ENCODE data around the gene EPX.

GRCh38 chr17:58174871-58175270 lies 17.7 kb upstream of the EPX start:
- TF ChIP-seq RAD21 (IDR thresholded peaks at IDR 0.05; ENCODE audit: low read depth) (no peak), YY1 (IDR thresholded peaks at IDR 0.05; ENCODE audit: low read depth) (no peak), MAX (IDR thresholded peaks at IDR 0.05) (no peak), EP300 (IDR thresholded peaks at IDR 0.05; ENCODE audit: borderline replicate concordance) (no peak), EGR1 (IDR thresholded peaks at IDR 0.05) (no peak), FOXM1 (IDR thresholded peaks at IDR 0.05; ENCODE audit: borderline replicate concordance, low read depth) (no peak), NFIC (IDR thresholded peaks at IDR 0.05) (no peak), CEBPB (IDR thresholded peaks at IDR 0.05) (no peak), CREB1 (IDR thresholded peaks at IDR 0.05; ENCODE audit: low read depth) (no peak)
- TF ChIP-seq, protein P1, sequence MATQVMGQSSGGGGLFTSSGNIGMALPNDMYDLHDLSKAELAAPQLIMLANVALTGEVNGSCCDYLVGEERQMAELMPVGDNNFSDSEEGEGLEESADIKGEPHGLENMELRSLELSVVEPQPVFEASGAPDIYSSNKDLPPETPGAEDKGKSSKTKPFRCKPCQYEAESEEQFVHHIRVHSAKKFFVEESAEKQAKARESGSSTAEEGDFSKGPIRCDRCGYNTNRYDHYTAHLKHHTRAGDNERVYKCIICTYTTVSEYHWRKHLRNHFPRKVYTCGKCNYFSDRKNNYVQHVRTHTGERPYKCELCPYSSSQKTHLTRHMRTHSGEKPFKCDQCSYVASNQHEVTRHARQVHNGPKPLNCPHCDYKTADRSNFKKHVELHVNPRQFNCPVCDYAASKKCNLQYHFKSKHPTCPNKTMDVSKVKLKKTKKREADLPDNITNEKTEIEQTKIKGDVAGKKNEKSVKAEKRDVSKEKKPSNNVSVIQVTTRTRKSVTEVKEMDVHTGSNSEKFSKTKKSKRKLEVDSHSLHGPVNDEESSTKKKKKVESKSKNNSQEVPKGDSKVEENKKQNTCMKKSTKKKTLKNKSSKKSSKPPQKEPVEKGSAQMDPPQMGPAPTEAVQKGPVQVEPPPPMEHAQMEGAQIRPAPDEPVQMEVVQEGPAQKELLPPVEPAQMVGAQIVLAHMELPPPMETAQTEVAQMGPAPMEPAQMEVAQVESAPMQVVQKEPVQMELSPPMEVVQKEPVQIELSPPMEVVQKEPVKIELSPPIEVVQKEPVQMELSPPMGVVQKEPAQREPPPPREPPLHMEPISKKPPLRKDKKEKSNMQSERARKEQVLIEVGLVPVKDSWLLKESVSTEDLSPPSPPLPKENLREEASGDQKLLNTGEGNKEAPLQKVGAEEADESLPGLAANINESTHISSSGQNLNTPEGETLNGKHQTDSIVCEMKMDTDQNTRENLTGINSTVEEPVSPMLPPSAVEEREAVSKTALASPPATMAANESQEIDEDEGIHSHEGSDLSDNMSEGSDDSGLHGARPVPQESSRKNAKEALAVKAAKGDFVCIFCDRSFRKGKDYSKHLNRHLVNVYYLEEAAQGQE (IDR thresholded peaks at IDR 0.05; ENCODE audit: low read depth): no peak

Data from Ishikawa (cell line).